Tibial artery (tissue), 4 donors: ENCODE results near the gene MAN2A1.

Source experiments
- DNase-seq, 2 donors: peaks; one replicate each; pipeline ENCODE4 v3.0.0-alpha.2; 2019
- H3K27ac ChIP-seq, 2 donors: fragments of 200-600 bp; sonication (generic) in 1 of 2; 1 replicate in 1 of 2; 2 replicates in 1 of 2; pipeline ENCODE4 v1.5.1; 2018 to 2019; ENCODE audit warnings: mild to moderate bottlenecking in 1 of 2
- H3K27me3 ChIP-seq, 2 donors: fragments of 200-600 bp; sonication (generic) in 1 of 2; one replicate each; pipeline versions ENCODE4 v1.5.1 to v1.6.0; 2016 to 2019
- H3K36me3 ChIP-seq, 3 donors: fragments of 200-600 bp; sonication (generic) in 2 of 3; one replicate each; pipeline ENCODE4 v1.5.1; 2016 to 2019; ENCODE audit warnings: mild to moderate bottlenecking in 2 of 3
- H3K4me1 ChIP-seq, 4 donors: fragments of 200-600 bp; sonication (generic) in 2 of 4; 1 replicate in 3 of 4; 2 replicates in 1 of 4; pipeline ENCODE4 v1.5.1; 2016 to 2019
- H3K4me3 ChIP-seq, 2 donors: fragments of 200-600 bp; sonication (generic) in 1 of 2; 1 replicate in 1 of 2; 2 replicates in 1 of 2; pipeline ENCODE4 v1.5.1; 2018 to 2019; ENCODE audit warnings: mild to moderate bottlenecking in 2 of 2
- H3K9me3 ChIP-seq, 3 donors: fragments of 200-600 bp; sonication (generic) in 1 of 3; one replicate each; pipeline ENCODE4 v1.5.1; 2016 to 2019
- CTCF ChIP-seq, 2 experiments: fragments of 200-600 bp in 1 of 2; fragments of 450-650 bp in 1 of 2; IDR thresholded peaks; one replicate each; pipeline ENCODE4 v1.5.1; 2017 to 2019; ENCODE audit warnings: antibody characterized with exemption in 2 of 2, mild to moderate bottlenecking in 1 of 2, moderate library complexity in 1 of 2
- intact Hi-C: fragments of 100-400 bp; cut with DNase I; formaldehyde crosslinking; loops from one replicate; pipeline ENCODE4 v1.15.0; 2023; ENCODE audit warnings: low total_unique reads

MAN2A1 gene

GRCh38 chr5:109903061-109903460 lies 213.3 kb downstream of the MAN2A1 start:
- H3K4me1 ChIP-seq, result peaks cover 0 to 26% (median 5%) of the 10 kb centered on the region in 4 donors
- H3K27me3 ChIP-seq, result no peaks in the 10 kb centered on the region
- no peak for DNase-seq
- TF ChIP-seq CTCF (IDR thresholded peaks at IDR 0.05), result no peak
- H3K36me3 ChIP-seq, result no peaks in the 10 kb centered on the region
- H3K27ac ChIP-seq, result no peak overlapping the region
- no peaks in the 10 kb centered on the region for H3K9me3 ChIP-seq
- intact Hi-C loops, result no loop called here
- no peak overlapping the region for H3K4me3 ChIP-seq

GRCh38 chr5:109905906-109906305 lies 216.2 kb downstream of the MAN2A1 start:
- intact Hi-C loops, result no loop called here
- Histone ChIP-seq H3K4me1 (peaks cover 0 to 12% (median 2%) of the 10 kb centered on the region in 4 donors), H3K4me3 (no peak overlapping the region), H3K9me3 (no peaks in the 10 kb centered on the region), H3K27me3 (no peaks in the 10 kb centered on the region), H3K36me3 (no peaks in the 10 kb centered on the region), H3K27ac (no peak overlapping the region)
- no peak for TF ChIP-seq CTCF (IDR thresholded peaks at IDR 0.05)
- DNase-seq, result no peak

- Histone ChIP-seq H3K4me1 (peaks cover 0 to 12% (median 2%) of the 10 kb centered on the region in 4 donors), H3K9me3 (no peaks in the 10 kb centered on the region), H3K27me3 (no peaks in the 10 kb centered on the region), H3K27ac (no peak overlapping the region), H3K36me3 (no peaks in the 10 kb centered on the region), H3K4me3 (no peak overlapping the region)
- intact Hi-C loops, result no loop called here
- DNase-seq, result no peak
- TF ChIP-seq CTCF (IDR thresholded peaks at IDR 0.05), result no peak
Observed at GRCh38 chr5:109907189-109907588, 217.5 kb downstream of the MAN2A1 start.

- TF ChIP-seq CTCF (IDR thresholded peaks at IDR 0.05), result no peak
- Histone ChIP-seq H3K27me3 (no peaks in the 10 kb centered on the region), H3K4me1 (peaks cover 0 to 12% (median 2%) of the 10 kb centered on the region in 4 donors), H3K4me3 (no peak overlapping the region), H3K27ac (no peak overlapping the region), H3K9me3 (no peaks in the 10 kb centered on the region), H3K36me3 (no peaks in the 10 kb centered on the region)
- intact Hi-C loops, result no loop called here
- DNase-seq, result no peak
Observed at GRCh38 chr5:109907731-109908130, 218.0 kb downstream of the MAN2A1 start.

GRCh38 chr5:109908366-109908765 lies 218.6 kb downstream of the MAN2A1 start:
- Histone ChIP-seq H3K27ac (no peak overlapping the region), H3K4me3 (no peak overlapping the region), H3K27me3 (no peaks in the 10 kb centered on the region), H3K36me3 (no peaks in the 10 kb centered on the region), H3K9me3 (no peaks in the 10 kb centered on the region), H3K4me1 (peaks cover 0 to 7% (median 0%) of the 10 kb centered on the region in 4 donors)
- DNase-seq, result no peak
- no peak for TF ChIP-seq CTCF (IDR thresholded peaks at IDR 0.05)
- intact Hi-C loops, result no loop called here

GRCh38 chr5:109910874-109911273 lies 221.1 kb downstream of the MAN2A1 start:
- TF ChIP-seq CTCF (IDR thresholded peaks at IDR 0.05), result no peak
- no peak for DNase-seq
- Histone ChIP-seq H3K27me3 (no peaks in the 10 kb centered on the region), H3K4me3 (no peak overlapping the region), H3K4me1 (peaks cover 0 to 7% (median 0%) of the 10 kb centered on the region in 4 donors), H3K27ac (no peak overlapping the region), H3K9me3 (no peaks in the 10 kb centered on the region), H3K36me3 (no peaks in the 10 kb centered on the region)
- intact Hi-C loops, result no loop called here
